Activated CD8-positive, alpha-beta memory T cell treated with anti-CD3 and anti-CD28 coated beads, Interleukin-2, amount 10 ng/mL, durations not matched to agents 7 days and 5 days (primary cell): Measurements from ENCODE around the gene FRMD4A. TPM values are rescaled to one million over a fixed set of nuclear protein-coding genes. Genes with fewer than 3 reads are reported as not detected.
"Not testable (repeated sequence)": the region's sequence is repeated elsewhere in the genome, so short reads cannot be mapped to it uniquely, and the experiment has no call there.

Experiments
- ATAC-seq: fragments of 150-1000 bp; cut with Tn5 transposase; one replicate; pipeline ENCODE4 v1.10.0; 2021; ENCODE audit warnings: moderate library complexity
- CTCF ChIA-PET: fragments of 350-600 bp; sonication (Branson Sonifier 250); formaldehyde crosslinking; loops from one replicate; lab custom pipeline; 2021; ENCODE audit warnings: antibody characterized with exemption; lab: Charles Lee
- DNase-seq: peaks from one replicate; pipeline ENCODE4 v3.0.0-alpha.2; 2020
- H3K27ac Mint-ChIP-seq: one replicate; pipeline ENCODE4 v1.8.0; 2021; ENCODE audit warnings: mild to moderate bottlenecking, mixed read lengths
- H3K27me3 Mint-ChIP-seq: one replicate; pipeline ENCODE4 v1.8.0; 2021; ENCODE audit warnings: mixed read lengths
- H3K36me3 Mint-ChIP-seq: one replicate; pipeline ENCODE4 v1.8.0; 2021; ENCODE audit warnings: mild to moderate bottlenecking, mixed read lengths
- H3K4me1 Mint-ChIP-seq: one replicate; pipeline ENCODE4 v1.8.0; 2021; ENCODE audit warnings: mixed read lengths
- H3K4me3 Mint-ChIP-seq: one replicate; pipeline ENCODE4 v1.8.0; 2021; ENCODE audit warnings: mild to moderate bottlenecking, moderate library complexity, mixed read lengths
- H3K9me3 Mint-ChIP-seq: one replicate; pipeline ENCODE4 v1.8.0; 2022; ENCODE audit warnings: low read depth, mixed read lengths
- total RNA-seq, 2 experiments: library from RNA; stranded (reverse); gene quantifications; one replicate each; pipeline ENCODE4 v1.2.3, GENCODE V29; 2021

The FRMD4A gene
- total RNA-seq, 2 experiments from 2014 or later: 0.09 to 1.2 TPM

DNA sequence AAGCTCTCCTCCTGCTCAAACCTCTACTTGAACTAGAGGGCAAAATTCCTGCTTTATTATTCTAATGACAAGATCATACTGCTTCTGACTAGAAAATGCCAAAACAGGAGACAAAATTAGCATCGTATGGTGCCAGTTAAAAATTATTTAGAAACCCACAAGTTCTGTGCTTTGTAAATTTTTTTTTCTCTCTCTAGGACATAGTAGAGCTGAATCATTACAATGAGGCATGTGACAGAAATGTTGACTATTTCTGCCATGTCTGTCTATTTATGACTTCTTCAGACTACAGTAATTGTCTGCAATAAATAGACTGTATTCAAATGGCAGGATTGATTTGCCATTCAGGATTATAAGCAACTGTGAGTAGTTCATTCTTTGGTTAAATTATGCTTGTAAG lies 408.1 kb downstream of the FRMD4A start:
- Mint-ChIP-seq H3K27me3 (peaks cover 6% of the 10 kb centered on the region), H3K36me3 (no peaks in the 10 kb centered on the region), H3K27ac (no peak overlapping the region), H3K4me3 (no peak overlapping the region), H3K9me3 (no peaks in the 10 kb centered on the region), H3K4me1 (no peaks in the 10 kb centered on the region)
- CTCF ChIA-PET: no interaction called here
- DNase-seq (no peak), ATAC-seq (no peak)

DNA sequence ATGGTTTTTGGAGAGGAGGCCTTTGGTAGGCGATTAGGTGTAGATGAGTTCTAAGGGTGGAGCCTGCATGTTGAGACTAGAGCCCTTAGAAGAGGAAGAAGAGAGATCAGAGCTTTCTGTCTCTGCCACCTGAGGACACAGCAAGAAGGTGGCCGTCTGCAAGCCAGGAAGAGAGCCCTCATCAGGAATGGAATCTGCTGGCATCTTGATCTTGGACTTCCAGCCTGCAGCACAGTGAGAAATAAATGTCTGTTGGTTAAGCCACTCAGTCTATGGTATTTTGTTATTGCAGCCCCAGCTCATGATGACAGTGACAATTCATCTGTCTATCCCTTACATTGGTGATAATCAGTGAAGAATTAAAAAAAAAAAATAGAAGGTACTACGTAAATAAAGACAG lies 408.8 kb downstream of the FRMD4A start:
- H3K27me3 Mint-ChIP-seq: peaks cover 6% of the 10 kb centered on the region
- ATAC-seq (no peak), DNase-seq (no peak)
- no peaks in the 10 kb centered on the region for H3K36me3 Mint-ChIP-seq
- no peak overlapping the region for H3K27ac Mint-ChIP-seq
- no peak overlapping the region for H3K4me3 Mint-ChIP-seq
- no peaks in the 10 kb centered on the region for H3K9me3 Mint-ChIP-seq
- CTCF ChIA-PET: no interaction called here
- H3K4me1 Mint-ChIP-seq: no peaks in the 10 kb centered on the region

GRCh38 chr10:13921131-13921530 lies 409.6 kb downstream of the FRMD4A start:
- H3K4me1 Mint-ChIP-seq, H3K36me3 Mint-ChIP-seq, ATAC-seq, H3K9me3 Mint-ChIP-seq, DNase-seq, H3K27me3 Mint-ChIP-seq, CTCF ChIA-PET, H3K27ac Mint-ChIP-seq, H3K4me3 Mint-ChIP-seq: not testable (repeated sequence)

DNA sequence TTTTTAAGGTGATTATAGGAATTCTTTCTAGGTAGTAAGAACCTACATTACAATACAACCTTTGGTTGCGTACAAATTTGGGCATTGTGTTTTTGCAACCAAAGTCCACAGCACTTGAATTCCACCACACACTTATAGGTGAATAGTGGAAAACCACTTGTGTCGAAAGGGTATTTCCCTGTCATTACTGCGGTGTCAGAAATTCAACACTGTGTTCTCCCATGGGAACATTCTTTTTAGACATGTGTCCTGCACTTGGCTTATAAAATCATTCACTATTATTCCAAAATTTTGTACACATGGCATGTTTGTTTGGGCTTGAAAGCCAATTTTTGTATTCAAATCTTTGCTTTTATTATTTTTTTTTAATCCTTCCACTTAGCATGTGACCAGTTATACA lies 410.3 kb downstream of the FRMD4A start:
- H3K4me3 Mint-ChIP-seq: no peak overlapping the region
- ATAC-seq (no peak), DNase-seq (no peak)
- H3K27ac Mint-ChIP-seq: no peak overlapping the region
- H3K4me1 Mint-ChIP-seq: no peaks in the 10 kb centered on the region
- H3K36me3 Mint-ChIP-seq: no peaks in the 10 kb centered on the region
- CTCF ChIA-PET: no interaction called here
- H3K9me3 Mint-ChIP-seq: no peaks in the 10 kb centered on the region
- H3K27me3 Mint-ChIP-seq: no peaks in the 10 kb centered on the region

DNA sequence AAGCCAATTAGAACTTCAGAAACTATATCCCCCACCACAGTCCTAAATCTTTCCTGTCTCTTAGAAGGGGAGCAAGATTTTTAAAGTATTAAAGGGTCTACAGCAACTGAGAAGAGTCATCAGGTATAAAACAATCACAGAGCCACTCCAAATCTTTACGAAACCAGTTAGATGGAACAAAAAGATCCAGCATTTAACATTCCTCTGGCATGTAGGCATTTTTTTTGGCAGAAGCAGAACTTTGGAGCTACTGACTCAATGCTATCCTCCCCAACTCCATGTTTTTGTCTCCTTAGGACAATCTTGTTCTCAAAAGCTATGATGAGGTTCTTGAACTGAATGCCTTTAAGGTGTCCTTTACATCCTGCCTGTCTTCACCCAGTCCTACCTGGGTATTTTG lies 410.7 kb downstream of the FRMD4A start:
- H3K36me3 Mint-ChIP-seq: no peaks in the 10 kb centered on the region
- H3K27ac Mint-ChIP-seq: no peak overlapping the region
- no peak overlapping the region for H3K4me3 Mint-ChIP-seq
- no peaks in the 10 kb centered on the region for H3K9me3 Mint-ChIP-seq
- H3K27me3 Mint-ChIP-seq: no peaks in the 10 kb centered on the region
- no peak for DNase-seq
- no peak for ATAC-seq
- CTCF ChIA-PET: no interaction called here
- no peaks in the 10 kb centered on the region for H3K4me1 Mint-ChIP-seq

DNA sequence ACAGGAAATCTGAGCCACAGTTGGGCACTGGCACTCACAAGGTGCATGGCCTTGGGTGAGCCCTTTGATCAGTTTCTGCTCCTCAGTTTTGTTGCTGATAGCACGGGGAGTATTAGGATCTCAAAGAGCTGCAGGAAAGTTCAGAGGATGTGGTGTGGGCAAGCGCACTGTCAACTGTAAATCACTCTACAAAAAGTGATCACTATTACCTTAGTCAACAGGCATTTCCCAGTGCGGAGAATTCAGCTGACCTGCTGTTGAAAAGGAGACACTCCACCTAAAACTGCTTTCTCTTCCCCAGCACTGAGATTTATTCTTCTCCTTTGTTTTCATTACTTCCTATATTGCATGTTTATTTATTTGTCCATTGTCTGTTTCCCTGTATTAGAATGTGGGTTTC lies 412.9 kb downstream of the FRMD4A start:
- CTCF ChIA-PET: no interaction called here
- H3K27me3 Mint-ChIP-seq: no peaks in the 10 kb centered on the region
- no peak for DNase-seq
- H3K36me3 Mint-ChIP-seq: no peaks in the 10 kb centered on the region
- no peaks in the 10 kb centered on the region for H3K4me1 Mint-ChIP-seq
- no peak overlapping the region for H3K4me3 Mint-ChIP-seq
- H3K27ac Mint-ChIP-seq: no peak overlapping the region
- no peaks in the 10 kb centered on the region for H3K9me3 Mint-ChIP-seq
- ATAC-seq: no peak

DNA sequence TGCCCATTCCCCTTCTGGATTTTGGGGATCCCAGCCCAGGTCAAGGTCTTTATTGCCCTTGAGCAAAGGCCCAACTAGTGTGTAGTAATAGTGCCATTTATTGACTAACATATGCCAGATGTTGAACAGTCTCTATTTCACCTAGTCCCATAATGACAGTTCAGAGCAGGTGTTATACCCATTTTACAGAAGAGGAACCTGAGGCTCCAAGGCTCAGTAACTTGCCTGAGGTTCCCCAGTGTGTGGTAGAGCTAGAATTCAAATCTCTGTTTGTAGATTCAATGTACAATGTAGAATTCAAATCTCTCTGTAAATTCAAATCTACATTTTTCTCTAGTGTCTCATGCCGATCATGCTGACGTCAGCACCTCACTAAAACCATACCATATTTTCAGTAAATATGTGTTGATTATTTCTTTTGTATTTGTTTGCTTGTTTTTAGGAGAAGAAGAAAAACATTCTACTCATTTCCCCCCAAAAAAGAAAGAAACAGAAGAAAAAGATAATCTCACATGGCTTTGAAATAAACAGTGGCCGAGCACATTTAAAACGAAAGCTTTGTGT lies 414.3 kb downstream of the FRMD4A start:
- ATAC-seq: no peak
- CTCF ChIA-PET: no interaction called here
- no peaks in the 10 kb centered on the region for H3K36me3 Mint-ChIP-seq
- no peak overlapping the region for H3K27ac Mint-ChIP-seq
- no peak for DNase-seq
- no peaks in the 10 kb centered on the region for H3K27me3 Mint-ChIP-seq
- H3K9me3 Mint-ChIP-seq: no peaks in the 10 kb centered on the region
- no peak overlapping the region for H3K4me3 Mint-ChIP-seq
- H3K4me1 Mint-ChIP-seq: no peaks in the 10 kb centered on the region

DNA sequence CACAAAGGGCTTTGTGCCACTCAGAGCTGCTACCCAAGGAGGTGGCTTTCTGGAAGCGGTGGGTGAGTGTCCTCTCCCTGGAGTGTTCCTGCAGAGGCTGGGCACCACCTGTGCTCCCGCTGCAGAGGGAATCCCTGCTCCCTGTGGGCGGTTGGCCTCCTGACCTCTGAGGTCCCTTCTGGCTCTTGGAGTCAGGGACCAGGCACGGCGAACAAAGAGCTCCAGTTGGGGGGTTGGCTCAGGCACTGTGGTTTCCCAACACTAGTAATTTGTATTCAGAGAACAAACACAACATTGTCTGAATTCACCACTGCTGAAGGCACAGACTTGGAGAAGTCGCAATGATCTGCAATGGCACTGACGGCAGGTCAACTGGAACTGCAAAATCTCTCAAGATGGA lies 415.0 kb downstream of the FRMD4A start:
- Mint-ChIP-seq H3K4me1 (no peaks in the 10 kb centered on the region), H3K36me3 (no peaks in the 10 kb centered on the region), H3K27me3 (peaks cover 2% of the 10 kb centered on the region), H3K9me3 (no peaks in the 10 kb centered on the region), H3K27ac (no peak overlapping the region), H3K4me3 (no peak overlapping the region)
- CTCF ChIA-PET: no interaction called here
- DNase-seq (no peak), ATAC-seq (no peak)

- no peaks in the 10 kb centered on the region for H3K36me3 Mint-ChIP-seq
- no peaks in the 10 kb centered on the region for H3K9me3 Mint-ChIP-seq
- H3K4me3 Mint-ChIP-seq: no peak overlapping the region
- H3K27me3 Mint-ChIP-seq: peaks cover 2% of the 10 kb centered on the region
- CTCF ChIA-PET: no interaction called here
- no peaks in the 10 kb centered on the region for H3K4me1 Mint-ChIP-seq
- no peak for ATAC-seq
- no peak overlapping the region for H3K27ac Mint-ChIP-seq
- no peak for DNase-seq
These were observed 416.8 kb downstream of the FRMD4A start for GRCh38 chr10:13913897-13914296.

DNA sequence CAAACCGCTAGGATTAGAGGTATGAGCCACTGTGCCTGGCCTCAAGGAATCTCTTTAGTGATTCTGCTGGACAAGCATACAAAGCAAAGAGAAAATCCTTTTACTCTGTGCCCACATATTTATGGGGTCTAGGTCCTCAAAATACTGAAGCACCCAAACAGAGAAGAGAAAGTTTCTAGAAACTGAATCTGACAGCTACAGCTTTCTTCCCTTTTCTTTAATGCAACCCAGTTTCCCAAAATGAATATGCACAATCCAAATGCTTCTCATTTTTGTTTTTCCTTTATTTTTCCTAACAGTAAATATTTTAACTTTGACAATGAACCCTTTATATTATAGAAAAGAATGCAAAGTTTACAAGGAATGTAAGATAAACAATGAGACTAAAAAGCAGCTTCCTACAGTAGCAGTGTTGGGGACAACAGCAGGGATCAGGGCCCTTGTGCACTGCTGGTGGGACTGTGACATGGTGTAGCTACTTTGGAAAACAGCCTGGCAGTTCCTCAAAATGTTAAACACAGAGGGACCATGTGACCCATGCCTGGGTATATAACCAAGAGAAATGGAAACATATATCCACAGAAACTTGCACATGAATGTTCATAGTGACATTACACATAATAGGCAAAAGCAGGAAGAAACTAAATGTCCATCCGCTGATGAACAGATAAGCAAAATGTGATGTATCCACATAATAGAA lies 418.8 kb downstream of the FRMD4A start:
- ATAC-seq: no peak
- no peak overlapping the region for H3K4me3 Mint-ChIP-seq
- H3K36me3 Mint-ChIP-seq: no peaks in the 10 kb centered on the region
- H3K4me1 Mint-ChIP-seq: no peaks in the 10 kb centered on the region
- H3K27me3 Mint-ChIP-seq: peaks cover 2% of the 10 kb centered on the region
- no peaks in the 10 kb centered on the region for H3K9me3 Mint-ChIP-seq
- no peak for DNase-seq
- no peak overlapping the region for H3K27ac Mint-ChIP-seq
- CTCF ChIA-PET: no interaction called here

GRCh38 chr10:13909516-13910258 lies 421.0 kb downstream of the FRMD4A start:
- Mint-ChIP-seq H3K27ac (no peak overlapping the region), H3K4me1 (no peaks in the 10 kb centered on the region), H3K4me3 (no peak overlapping the region), H3K36me3 (no peaks in the 10 kb centered on the region), H3K27me3 (peaks cover 2% of the 10 kb centered on the region), H3K9me3 (no peaks in the 10 kb centered on the region)
- CTCF ChIA-PET: no interaction called here
- ATAC-seq (no peak), DNase-seq (no peak)

DNA sequence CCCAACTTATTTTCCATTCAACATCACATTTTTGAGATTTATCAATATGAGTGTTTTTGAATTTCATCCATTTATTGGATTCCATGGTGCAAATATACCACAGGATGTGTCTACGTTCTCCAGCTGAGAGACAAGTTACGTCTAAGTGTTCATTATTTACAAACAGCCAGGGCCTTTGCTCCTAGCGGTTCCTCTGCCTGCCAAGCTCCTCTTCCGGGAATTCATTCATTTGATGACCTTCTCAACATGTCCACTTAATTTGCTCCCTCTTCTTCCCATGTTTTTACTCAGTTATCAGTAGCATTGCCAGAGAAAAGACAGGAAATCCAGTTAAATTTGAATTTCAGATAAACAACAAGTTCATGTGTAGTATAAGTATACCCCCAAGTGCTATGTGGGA lies 422.2 kb downstream of the FRMD4A start:
- no peak overlapping the region for H3K4me3 Mint-ChIP-seq
- H3K4me1 Mint-ChIP-seq: no peaks in the 10 kb centered on the region
- CTCF ChIA-PET: no interaction called here

DNA sequence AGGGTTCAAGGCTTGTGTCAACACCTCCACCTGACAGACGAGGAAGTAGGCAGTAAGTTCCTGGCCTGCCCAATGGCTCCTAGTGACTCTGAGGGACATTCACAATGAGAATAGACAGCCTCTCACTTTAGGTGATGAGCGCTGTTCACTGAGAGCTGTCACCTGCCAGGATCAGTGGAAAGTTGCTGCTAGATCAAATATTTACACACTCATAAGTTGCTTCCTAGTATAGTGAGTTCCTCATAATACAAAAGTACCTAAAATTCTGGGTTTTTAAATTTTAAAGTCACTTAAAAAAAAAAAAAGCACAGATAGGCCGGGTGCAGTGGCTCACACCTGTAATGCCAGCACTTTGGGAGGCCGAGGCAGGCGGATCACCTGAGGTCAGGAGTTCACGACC lies 423.2 kb downstream of the FRMD4A start:
- ATAC-seq (no peak), DNase-seq (no peak)
- Mint-ChIP-seq H3K9me3 (no peaks in the 10 kb centered on the region), H3K27ac (no peak overlapping the region), H3K4me1 (no peaks in the 10 kb centered on the region), H3K27me3 (peaks cover 2% of the 10 kb centered on the region), H3K36me3 (no peaks in the 10 kb centered on the region), H3K4me3 (no peak overlapping the region)
- CTCF ChIA-PET: no interaction called here

More for the DNA sequence above, 422.2 kb downstream of the FRMD4A start:
- ATAC-seq: no peak
- no peak for DNase-seq
- Mint-ChIP-seq H3K36me3 (no peaks in the 10 kb centered on the region), H3K9me3 (no peaks in the 10 kb centered on the region), H3K27ac (no peak overlapping the region), H3K27me3 (peaks cover 2% of the 10 kb centered on the region)

DNA sequence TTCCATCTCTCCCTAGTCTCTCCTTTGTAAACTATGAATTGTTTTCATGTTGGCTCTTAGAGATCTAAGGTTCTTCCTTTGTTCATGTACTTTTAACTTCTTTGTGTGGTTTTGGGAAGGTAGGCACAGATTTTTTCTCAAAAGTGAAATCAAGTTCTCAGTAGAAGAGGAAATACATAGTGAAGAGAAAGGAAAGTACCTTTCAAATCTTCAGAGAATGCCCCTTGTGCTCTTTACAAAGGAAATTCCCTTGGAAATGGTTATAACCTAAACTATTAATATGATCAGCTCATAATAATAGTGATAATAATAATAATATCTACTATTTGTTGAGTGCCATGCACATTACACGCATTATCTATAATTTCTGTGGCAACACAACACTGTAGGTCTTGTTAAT lies 425.4 kb downstream of the FRMD4A start:
- no peaks in the 10 kb centered on the region for H3K4me1 Mint-ChIP-seq
- H3K27me3 Mint-ChIP-seq: no peaks in the 10 kb centered on the region
- H3K36me3 Mint-ChIP-seq: no peaks in the 10 kb centered on the region
- H3K9me3 Mint-ChIP-seq: no peaks in the 10 kb centered on the region
- ATAC-seq: no peak
- no peak for DNase-seq
- CTCF ChIA-PET: no interaction called here
- H3K4me3 Mint-ChIP-seq: no peak overlapping the region
- no peak overlapping the region for H3K27ac Mint-ChIP-seq
